SK-N-SH (cell line): ENCODE data around the gene COL25A1.

Source experiments
- CHD2 ChIP-seq: fragments of 150-350 bp; IDR thresholded peaks from 2 replicates; pipeline ENCODE4 v1.6.1; 2018; ENCODE audit warnings: low read length; ENCODE audit not compliant: partially characterized antibody
- CTCF ChIP-seq: fragments of 200-600 bp; sonication (generic); IDR thresholded peaks from 2 replicates; pipeline ENCODE4 v1.6.1; 2017; ENCODE audit warnings: antibody characterized with exemption, mild to moderate bottlenecking, moderate library complexity
- EP300 ChIP-seq, 2 experiments: IDR thresholded peaks; 2 replicates each; pipeline versions ENCODE4 v1.4.0 to v1.6.1; 2012; ENCODE audit warnings: borderline replicate concordance in 1 of 2, low read depth in 1 of 2, low read length in 1 of 2
- EZH2phosphoT487 ChIP-seq: fragments of 200-600 bp; sonication (generic); IDR thresholded peaks from 2 replicates; pipeline ENCODE4 v1.6.1; 2017; ENCODE audit warnings: low read depth, mixed run types, mild to moderate bottlenecking, antibody characterized with exemption, moderate library complexity, borderline replicate concordance
- FOXM1 ChIP-seq: IDR thresholded peaks from 2 replicates; pipeline ENCODE4 v1.4.0; 2012; ENCODE audit warnings: low read depth, mild to moderate bottlenecking
- JUND ChIP-seq: IDR thresholded peaks from 2 replicates; pipeline ENCODE4 v1.4.0; 2012
- POLR2AphosphoS5 ChIP-seq: IDR thresholded peaks from 2 replicates; pipeline ENCODE4 v1.6.1; 2012; ENCODE audit warnings: low read depth, low read length
- USF2 ChIP-seq: fragments of 150-350 bp; IDR thresholded peaks from 2 replicates; pipeline ENCODE4 v1.6.1; 2017; ENCODE audit warnings: antibody characterized with exemption, low read length, low read depth, borderline replicate concordance
- TF ChIP-seq, protein P1 (sequence below): IDR thresholded peaks from 2 replicates; pipeline ENCODE4 v1.6.1; 2012; ENCODE audit warnings: mild to moderate bottlenecking, low read depth, low read length, moderate library complexity

GRCh38 chr4:109174224-109174953 lies 128.1 kb downstream of the COL25A1 start:
- TF ChIP-seq POLR2AphosphoS5 (no peak), CTCF (no peak), FOXM1 (no peak), EZH2phosphoT487 (no peak), USF2 (no peak), JUND (no peak), EP300 (IDR thresholded peaks at IDR 0.05; ENCODE audit: borderline replicate concordance in 1 of 2, low read depth in 1 of 2, low read length in 1 of 2) (no peak), CHD2 (no peak)
- TF ChIP-seq, protein P1, sequence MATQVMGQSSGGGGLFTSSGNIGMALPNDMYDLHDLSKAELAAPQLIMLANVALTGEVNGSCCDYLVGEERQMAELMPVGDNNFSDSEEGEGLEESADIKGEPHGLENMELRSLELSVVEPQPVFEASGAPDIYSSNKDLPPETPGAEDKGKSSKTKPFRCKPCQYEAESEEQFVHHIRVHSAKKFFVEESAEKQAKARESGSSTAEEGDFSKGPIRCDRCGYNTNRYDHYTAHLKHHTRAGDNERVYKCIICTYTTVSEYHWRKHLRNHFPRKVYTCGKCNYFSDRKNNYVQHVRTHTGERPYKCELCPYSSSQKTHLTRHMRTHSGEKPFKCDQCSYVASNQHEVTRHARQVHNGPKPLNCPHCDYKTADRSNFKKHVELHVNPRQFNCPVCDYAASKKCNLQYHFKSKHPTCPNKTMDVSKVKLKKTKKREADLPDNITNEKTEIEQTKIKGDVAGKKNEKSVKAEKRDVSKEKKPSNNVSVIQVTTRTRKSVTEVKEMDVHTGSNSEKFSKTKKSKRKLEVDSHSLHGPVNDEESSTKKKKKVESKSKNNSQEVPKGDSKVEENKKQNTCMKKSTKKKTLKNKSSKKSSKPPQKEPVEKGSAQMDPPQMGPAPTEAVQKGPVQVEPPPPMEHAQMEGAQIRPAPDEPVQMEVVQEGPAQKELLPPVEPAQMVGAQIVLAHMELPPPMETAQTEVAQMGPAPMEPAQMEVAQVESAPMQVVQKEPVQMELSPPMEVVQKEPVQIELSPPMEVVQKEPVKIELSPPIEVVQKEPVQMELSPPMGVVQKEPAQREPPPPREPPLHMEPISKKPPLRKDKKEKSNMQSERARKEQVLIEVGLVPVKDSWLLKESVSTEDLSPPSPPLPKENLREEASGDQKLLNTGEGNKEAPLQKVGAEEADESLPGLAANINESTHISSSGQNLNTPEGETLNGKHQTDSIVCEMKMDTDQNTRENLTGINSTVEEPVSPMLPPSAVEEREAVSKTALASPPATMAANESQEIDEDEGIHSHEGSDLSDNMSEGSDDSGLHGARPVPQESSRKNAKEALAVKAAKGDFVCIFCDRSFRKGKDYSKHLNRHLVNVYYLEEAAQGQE: no peak
